Activated T-cell treated with anti-CD3 and anti-CD28 coated beads, Interleukin-2, amount 50 U/mL, for 4 hours (primary cell): ENCODE results near the gene NDUFAF8. TPM values are rescaled to one million over a fixed set of nuclear protein-coding genes. Genes with fewer than 3 reads are reported as not detected.
A peak's percentile ranks its signal among the peaks of the same experiment; 100 is the strongest.

Experiments used
- ATAC-seq, 2 donors: fragments of 200-7000 bp; cut with Tn5 transposase; one replicate each; pipeline ENCODE4 v1.10.0; 2021
- DNase-seq: peaks from one replicate; pipeline ENCODE4 v3.0.0-alpha.2; 2020
- H3K27me3 Mint-ChIP-seq: one replicate; pipeline ENCODE4 v1.8.0; 2021; ENCODE audit warnings: low read depth, mixed read lengths
- H3K36me3 Mint-ChIP-seq: one replicate; pipeline ENCODE4 v1.8.0; 2022; ENCODE audit warnings: mixed read lengths; ENCODE audit not compliant: insufficient read depth
- H3K4me1 Mint-ChIP-seq: one replicate; pipeline ENCODE4 v1.8.0; 2021; ENCODE audit warnings: low read depth, mixed read lengths
- H3K4me3 Mint-ChIP-seq: one replicate; pipeline ENCODE4 v1.8.0; 2021; ENCODE audit warnings: mild to moderate bottlenecking, moderate library complexity, mixed read lengths
- H3K9me3 Mint-ChIP-seq: one replicate; pipeline ENCODE4 v1.8.0; 2021; ENCODE audit warnings: mixed read lengths
- total RNA-seq, 3 donors: library from RNA; stranded (reverse); gene quantifications; one replicate each; pipeline ENCODE4 v1.2.1, GENCODE V29; 2021

NDUFAF8 gene
- total RNA-seq, 3 donors from 2014 or later, result 123 to 144 (median 143) TPM

DNA sequence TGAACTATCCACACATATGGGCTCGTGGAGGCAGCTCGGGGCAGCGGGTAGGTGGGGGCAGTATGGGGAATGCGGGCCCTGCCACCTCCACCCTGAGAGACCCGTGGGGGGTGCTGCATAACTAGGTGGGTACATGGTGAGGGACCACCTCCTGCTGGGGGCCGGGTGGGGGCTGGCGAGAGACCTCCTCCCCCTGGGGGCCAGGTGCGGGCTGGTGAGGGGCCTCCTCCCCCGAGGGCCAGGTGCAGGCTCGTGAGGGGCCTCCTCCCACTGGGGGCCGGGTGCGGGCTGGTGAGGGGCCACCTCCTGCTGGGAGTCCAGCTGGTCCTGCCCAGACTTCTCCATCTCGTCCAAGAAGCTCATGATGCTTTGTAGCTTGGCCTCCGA, 41.7 kb upstream of the NDUFAF8 start:
- Mint-ChIP-seq H3K27me3 (no peaks in the 10 kb centered on the region), H3K9me3 (no peaks in the 10 kb centered on the region), H3K4me1 (no peaks in the 10 kb centered on the region), H3K4me3 (no peak overlapping the region), H3K36me3 (peaks cover 2% of the 10 kb centered on the region)
- ATAC-seq (no peak), DNase-seq (no peak)

DNA sequence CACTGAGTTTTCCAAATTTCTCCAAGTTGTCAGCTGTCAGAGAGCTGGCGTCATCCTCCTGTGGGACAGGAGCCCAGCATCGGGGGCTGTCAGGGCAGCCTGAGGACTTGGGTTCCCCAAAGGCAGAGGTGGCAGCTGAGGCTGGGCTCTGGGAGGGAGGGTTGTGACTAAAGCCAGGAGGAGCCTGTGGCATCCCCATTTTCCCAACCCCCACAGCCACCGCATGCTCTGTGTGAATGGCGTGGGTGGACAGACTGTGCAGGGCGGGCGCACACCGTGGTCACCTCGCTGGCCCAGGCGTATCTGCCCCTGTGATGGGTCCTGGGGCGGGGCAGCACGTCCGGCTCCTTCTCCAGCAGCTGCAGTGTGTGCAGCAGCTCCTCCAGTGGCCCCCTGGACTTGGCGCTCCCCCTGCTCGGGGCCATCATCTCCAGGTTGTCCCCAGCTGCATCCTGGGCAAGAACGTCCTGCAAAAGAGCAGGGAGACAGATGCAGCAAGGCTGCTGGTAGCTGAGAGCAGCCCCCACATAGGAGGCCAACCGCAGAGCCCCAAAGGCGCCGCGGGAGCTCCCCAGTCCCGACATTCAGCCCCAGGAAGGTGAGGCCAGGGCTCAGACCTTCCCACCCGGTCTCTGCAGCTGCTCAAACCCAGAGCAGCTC, 41.2 kb upstream of the NDUFAF8 start:
- no peaks in the 10 kb centered on the region for H3K4me1 Mint-ChIP-seq
- ATAC-seq (no peak), DNase-seq (no peak)
- H3K36me3 Mint-ChIP-seq, result peaks cover 2% of the 10 kb centered on the region
- no peaks in the 10 kb centered on the region for H3K9me3 Mint-ChIP-seq
- no peak overlapping the region for H3K4me3 Mint-ChIP-seq
- H3K27me3 Mint-ChIP-seq, result no peaks in the 10 kb centered on the region

DNA sequence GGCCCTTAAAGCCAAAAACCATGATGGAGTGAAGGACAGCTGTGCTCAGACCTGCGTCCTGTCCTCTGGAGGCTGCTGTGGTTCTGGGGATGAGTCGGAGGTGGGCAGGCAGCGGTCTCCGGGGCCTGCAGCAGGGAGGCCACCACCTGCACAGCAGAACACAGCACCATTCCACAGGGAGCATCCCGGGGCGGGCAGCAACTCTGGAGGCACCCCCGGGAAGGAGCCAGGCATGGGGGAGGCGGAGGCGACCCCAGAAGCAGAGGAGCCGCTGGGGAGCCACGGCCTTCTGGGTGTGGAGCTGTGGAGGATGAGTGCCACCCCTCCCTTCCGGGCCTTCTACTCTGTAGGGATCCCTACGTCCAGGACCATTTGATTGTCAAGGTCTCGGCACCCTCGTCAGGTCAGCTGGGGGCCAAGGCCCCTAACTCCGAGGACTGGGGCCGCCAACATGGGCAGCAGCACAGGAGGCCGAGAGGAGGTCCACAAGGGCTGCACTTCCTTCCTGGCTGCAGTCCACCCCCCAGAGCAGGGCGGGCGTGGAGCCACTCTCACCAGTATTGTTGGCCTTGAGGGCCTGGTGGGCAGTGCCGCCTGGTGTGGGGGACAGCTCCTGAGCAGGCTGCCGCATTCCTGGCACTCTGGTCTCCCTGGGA, 40.2 kb upstream of the NDUFAF8 start:
- H3K36me3 Mint-ChIP-seq, result peaks cover 2% of the 10 kb centered on the region
- DNase-seq (no peak), ATAC-seq (no peak)
- no peaks in the 10 kb centered on the region for H3K4me1 Mint-ChIP-seq
- no peak overlapping the region for H3K4me3 Mint-ChIP-seq
- no peaks in the 10 kb centered on the region for H3K27me3 Mint-ChIP-seq
- no peaks in the 10 kb centered on the region for H3K9me3 Mint-ChIP-seq

DNA sequence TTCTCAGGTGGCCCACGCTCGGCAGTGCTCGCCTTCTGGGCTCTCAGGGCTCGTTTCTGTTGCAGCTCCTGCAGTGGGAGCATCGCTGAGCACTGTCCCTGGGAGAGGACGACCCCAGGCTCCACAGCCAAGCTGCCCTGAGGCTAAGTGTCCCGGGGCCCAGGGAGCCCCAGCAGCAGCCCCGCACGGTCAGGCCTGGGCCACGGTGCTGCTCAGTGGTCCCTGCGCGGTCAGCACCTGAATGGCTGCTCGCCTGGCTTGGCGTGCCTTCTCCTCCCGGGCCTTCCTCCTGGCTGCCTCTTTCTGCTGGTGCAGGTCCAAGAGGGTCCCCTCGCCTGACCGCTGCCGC, 39.7 kb upstream of the NDUFAF8 start:
- Mint-ChIP-seq H3K27me3 (no peaks in the 10 kb centered on the region), H3K36me3 (peaks cover 2% of the 10 kb centered on the region), H3K4me3 (no peak overlapping the region), H3K4me1 (no peaks in the 10 kb centered on the region), H3K9me3 (no peaks in the 10 kb centered on the region)
- ATAC-seq (no peak), DNase-seq (no peak)

DNA sequence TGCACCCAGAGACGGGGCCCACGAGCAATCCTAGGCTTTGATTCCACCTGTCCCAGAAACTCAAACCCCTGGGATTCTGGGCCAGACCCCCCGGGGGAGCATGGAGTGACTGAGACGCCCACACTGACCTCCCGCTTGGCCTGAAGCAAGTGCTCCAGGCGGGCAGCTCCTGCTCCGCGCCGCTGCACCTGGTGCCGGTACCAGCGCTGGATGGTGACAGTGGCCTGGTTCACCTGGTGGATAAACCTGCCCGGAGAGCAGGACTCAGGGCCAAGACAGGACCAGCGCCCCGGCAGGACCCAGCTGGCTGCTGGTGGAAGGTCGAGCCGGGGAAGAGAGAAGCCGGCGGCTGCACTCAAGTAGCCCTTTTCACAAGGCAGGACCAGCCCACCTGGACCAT, 38.9 kb upstream of the NDUFAF8 start:
- Mint-ChIP-seq H3K4me3 (no peak overlapping the region), H3K36me3 (peaks cover 2% of the 10 kb centered on the region), H3K4me1 (no peaks in the 10 kb centered on the region), H3K9me3 (no peaks in the 10 kb centered on the region), H3K27me3 (no peaks in the 10 kb centered on the region)
- no peak for DNase-seq
- ATAC-seq, result no peak

DNA sequence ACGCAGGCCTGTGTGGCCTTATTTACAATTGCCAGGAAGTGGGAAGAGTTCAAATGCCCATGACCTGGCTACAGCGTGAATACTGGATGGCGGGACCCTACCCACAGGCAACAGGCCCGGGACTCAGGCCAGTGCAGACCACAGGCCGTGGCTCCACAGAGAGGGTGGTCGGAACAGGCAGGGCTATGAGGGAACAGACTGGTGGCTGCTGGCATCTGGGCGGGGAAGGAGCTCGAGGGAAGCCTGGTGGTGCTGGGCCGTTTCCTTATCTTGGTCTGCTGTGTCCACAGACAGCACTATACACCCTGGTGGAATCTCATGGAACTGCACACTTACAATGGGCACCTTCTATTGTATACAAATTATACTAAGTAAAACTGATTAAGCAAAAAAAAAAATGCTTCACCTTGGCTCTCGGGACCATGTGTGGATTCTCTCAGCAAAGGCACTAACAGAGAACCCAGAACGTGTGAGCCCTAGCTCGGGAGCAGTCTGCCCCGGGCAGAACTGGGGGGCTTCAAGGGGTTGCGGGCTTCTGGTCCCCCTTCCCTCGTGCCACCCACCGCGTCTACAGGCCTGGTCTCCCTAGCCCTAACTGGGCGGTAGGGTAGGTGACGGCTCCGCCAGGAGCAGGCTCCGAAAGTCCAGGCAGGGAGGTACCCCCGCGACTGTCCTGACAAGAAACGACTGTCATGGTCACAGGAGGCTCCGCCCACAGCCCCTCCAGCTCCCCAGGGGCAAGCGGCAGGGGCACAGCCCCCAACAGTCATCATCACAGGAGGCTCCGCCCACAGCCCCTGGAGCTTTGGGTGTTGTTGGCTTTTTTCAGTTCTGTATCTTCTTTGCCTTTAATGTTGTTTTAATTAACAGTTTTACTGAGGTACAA, 38.2 kb upstream of the NDUFAF8 start:
- peaks cover 2% of the 10 kb centered on the region for H3K36me3 Mint-ChIP-seq
- no peaks in the 10 kb centered on the region for H3K4me1 Mint-ChIP-seq
- H3K9me3 Mint-ChIP-seq, result no peaks in the 10 kb centered on the region
- H3K4me3 Mint-ChIP-seq, result no peak overlapping the region
- peak; percentile 59 to 64 for ATAC-seq
- H3K27me3 Mint-ChIP-seq, result no peaks in the 10 kb centered on the region
- DNase-seq, result no peak

DNA sequence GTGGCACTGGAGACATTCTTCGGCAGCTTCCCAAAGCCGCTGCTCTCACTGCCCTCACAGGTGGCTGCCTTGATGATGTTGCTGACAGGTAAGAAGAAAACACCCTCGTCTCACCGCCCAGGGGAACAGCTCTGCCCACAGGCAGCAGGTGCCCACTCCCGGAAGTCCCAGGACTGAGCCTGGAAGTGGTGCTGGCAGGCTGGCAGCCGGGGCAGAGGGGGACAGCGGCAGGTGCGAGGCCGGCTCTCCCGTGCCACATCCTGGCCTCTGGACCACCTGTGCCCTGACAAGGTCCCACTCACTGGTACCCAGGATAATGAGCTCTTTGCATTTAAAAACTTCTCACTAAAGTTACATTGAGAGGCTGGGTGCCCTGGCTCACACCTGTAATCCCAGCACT, 36.8 kb upstream of the NDUFAF8 start:
- Mint-ChIP-seq H3K36me3 (peaks cover 2% of the 10 kb centered on the region), H3K4me3 (no peak overlapping the region), H3K9me3 (no peaks in the 10 kb centered on the region), H3K4me1 (no peaks in the 10 kb centered on the region), H3K27me3 (no peaks in the 10 kb centered on the region)
- no peak for ATAC-seq
- DNase-seq, result no peak

DNA sequence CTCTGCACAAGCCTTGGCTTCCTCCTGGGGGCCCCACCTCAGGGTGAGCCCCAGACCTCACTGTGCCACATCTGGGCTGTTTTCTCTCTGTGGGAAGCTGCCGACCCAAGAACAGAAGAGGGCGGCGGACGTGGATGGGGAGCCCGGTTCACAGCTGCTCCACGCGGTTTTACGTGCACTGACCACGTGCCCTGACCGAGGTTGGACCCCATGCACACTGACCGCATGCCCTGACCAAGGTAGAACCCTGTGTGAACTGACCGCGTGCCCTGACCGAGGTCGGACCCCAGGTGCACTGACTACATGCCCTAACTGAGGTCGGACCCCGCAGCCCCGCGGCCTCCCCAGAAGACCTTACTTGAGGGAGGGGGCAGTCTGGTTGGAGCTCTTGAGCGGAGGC, 36.0 kb upstream of the NDUFAF8 start:
- Mint-ChIP-seq H3K4me1 (no peaks in the 10 kb centered on the region), H3K4me3 (no peak overlapping the region), H3K9me3 (no peaks in the 10 kb centered on the region), H3K27me3 (no peaks in the 10 kb centered on the region), H3K36me3 (no peaks in the 10 kb centered on the region)
- no peak for DNase-seq
- ATAC-seq, result no peak

DNA sequence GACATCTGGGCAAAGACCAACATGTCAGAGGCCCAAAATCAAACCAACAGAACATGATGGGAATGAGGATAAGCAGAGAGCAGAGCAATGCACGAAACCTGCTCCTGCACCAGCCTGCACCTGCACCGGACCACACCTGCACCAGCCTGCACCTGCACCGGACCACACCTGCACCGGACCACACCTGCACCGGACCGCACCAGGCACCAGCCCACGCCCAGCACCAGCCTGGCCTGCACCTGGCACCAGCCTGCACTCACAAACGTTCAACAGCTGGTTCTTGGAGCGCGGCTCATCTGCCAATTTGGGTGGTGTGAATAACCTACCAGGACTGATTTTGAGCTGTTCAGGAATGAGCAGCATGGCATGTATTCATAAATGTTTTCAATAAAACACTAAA, 34.5 kb upstream of the NDUFAF8 start:
- Mint-ChIP-seq H3K36me3 (no peaks in the 10 kb centered on the region), H3K4me1 (no peaks in the 10 kb centered on the region), H3K9me3 (no peaks in the 10 kb centered on the region), H3K27me3 (no peaks in the 10 kb centered on the region), H3K4me3 (no peak overlapping the region)
- ATAC-seq (no peak), DNase-seq (no peak)

DNA sequence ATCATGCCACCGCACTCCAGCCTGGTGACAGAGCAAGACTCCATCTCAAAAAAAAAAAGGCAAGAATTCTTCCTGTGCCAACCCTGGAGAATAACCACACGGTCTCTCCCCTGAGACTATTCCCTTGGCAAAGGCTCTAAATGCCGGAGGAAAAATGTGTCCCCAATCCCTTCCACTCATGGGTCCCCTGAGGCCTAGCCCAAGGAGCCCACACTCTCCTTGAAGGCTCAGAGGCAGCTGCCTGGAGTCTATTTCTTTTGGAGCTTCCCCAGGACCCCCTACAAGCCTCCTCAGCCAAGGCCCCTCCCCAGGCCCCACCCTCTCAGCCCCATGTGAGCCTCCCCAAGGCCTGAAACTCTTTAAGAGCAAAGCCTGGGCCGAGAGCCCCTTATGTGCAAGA, 33.0 kb upstream of the NDUFAF8 start:
- Mint-ChIP-seq H3K27me3 (no peaks in the 10 kb centered on the region), H3K4me1 (no peaks in the 10 kb centered on the region), H3K4me3 (no peak overlapping the region), H3K9me3 (no peaks in the 10 kb centered on the region), H3K36me3 (no peaks in the 10 kb centered on the region)
- ATAC-seq (no peak), DNase-seq (no peak)

DNA sequence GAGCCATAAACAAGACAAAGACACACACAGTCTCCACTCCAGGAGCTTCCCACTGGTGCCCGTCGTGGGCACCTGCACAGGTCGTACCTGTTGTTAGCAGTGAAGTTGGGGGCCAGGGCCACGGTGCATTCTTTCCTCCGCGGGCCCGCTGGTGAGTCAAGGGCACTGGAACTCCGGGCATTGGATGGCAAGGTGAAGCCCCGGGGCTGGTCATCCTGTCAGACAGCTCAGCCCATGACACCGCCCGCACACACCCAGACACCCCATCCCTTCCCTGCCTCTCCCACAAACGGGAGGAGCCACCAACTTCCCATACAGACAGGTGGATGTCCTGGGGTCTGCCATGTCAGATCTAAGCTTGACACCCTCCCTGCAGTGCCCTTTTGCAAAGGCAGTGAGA, 32.5 kb upstream of the NDUFAF8 start:
- Mint-ChIP-seq H3K4me3 (no peak overlapping the region), H3K9me3 (no peaks in the 10 kb centered on the region), H3K4me1 (no peaks in the 10 kb centered on the region), H3K36me3 (no peaks in the 10 kb centered on the region), H3K27me3 (no peaks in the 10 kb centered on the region)
- DNase-seq (no peak), ATAC-seq (no peak)

DNA sequence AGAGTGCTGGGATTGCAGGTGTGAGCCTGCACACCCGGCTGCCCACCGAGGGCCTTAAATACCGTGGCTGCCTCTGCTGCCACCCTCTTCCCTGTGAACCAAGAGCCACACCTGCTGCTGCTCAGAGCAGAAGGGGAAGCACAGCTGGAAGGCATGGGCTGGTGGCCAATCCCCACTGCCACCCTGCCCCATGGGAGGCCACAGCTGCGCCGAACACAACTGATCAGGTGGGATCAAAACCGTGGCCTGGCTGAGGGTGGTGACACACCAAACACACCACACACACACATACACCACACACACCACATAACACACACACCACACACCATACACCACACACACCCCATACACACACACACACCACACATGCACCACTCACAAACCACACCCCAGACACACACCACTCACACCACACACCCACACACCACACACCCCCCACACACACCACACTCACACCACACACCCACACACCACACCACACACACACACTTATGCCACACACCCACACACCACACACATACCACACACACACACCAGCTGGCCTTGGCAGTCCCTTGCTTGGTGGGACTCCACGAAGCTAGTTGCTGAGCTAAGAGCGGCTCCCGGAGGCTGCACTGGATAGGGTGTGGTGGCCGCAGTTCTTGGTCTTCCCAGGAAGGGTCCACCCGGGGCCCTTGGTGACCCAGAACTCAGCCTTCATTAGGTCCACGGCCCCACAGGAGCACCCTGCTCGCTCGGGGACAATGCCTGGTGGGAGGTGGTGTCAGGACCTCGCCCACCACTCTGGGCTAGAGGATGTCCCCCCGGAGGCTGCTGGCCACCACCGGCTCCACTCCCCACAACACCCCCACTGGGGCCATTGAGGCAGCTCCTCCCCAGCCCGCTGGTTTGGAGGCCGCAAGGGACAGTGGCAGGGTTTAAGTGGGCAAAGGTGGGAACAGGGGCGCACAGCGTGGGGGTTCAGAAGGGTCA, 31.2 kb upstream of the NDUFAF8 start:
- Mint-ChIP-seq H3K9me3 (no peaks in the 10 kb centered on the region), H3K36me3 (no peaks in the 10 kb centered on the region), H3K27me3 (no peaks in the 10 kb centered on the region), H3K4me3 (no peak overlapping the region), H3K4me1 (no peaks in the 10 kb centered on the region)
- DNase-seq (no peak), ATAC-seq (no peak)

DNA sequence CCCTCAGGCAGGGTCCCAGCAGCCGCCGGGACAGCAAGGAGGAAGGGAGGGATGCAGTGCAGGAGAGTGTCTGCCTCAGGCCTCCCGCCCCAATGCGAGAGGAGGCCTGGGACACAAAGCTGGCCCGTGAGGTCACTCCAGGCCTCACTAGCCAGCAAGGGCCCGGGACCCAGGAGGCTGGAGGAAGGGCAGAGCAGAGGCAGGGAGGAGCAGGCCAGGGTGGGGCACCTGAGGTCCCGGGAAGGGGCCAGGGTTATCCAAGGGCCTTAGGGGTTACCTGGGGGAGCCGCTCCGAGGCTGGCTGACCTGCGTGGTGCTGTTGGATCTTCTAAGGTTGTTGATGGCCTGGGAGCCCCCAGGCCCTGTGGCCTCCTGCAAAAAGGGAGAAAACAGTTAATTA, 30.5 kb upstream of the NDUFAF8 start:
- Mint-ChIP-seq H3K9me3 (no peaks in the 10 kb centered on the region), H3K4me1 (no peaks in the 10 kb centered on the region), H3K36me3 (no peaks in the 10 kb centered on the region), H3K27me3 (no peaks in the 10 kb centered on the region), H3K4me3 (no peak overlapping the region)
- ATAC-seq (no peak), DNase-seq (no peak)

DNA sequence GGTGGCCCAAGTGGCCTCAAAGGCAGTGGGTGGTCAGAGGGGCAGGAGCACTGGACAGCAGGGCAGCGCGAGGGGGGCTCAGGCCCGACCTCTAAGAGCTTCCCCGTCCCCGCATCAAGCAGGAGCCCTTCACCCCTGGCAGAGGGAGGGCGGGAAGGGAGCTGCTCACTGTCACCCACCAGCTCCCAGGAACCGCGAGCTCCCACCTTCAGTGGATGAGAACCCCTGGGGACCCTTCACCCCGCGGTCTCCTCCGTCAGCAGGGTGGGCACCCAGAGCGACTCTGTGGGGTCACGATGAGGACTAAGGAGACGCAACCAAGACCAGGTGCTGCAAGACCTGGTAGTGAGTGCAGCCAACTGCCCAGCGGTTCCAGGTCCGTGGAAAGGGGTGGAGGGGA, 30.0 kb upstream of the NDUFAF8 start:
- Mint-ChIP-seq H3K9me3 (no peaks in the 10 kb centered on the region), H3K4me3 (no peak overlapping the region), H3K27me3 (no peaks in the 10 kb centered on the region), H3K4me1 (no peaks in the 10 kb centered on the region), H3K36me3 (no peaks in the 10 kb centered on the region)
- ATAC-seq (no peak), DNase-seq (no peak)
